Activated CD4-positive, alpha-beta T cell treated with anti-CD3 and anti-CD28 coated beads for 4 hours (primary cell): ENCODE measurements around the gene MCAT.

ENCODE experiments used
- DNase-seq, 2 donors: peaks; one replicate each; pipeline ENCODE4 v3.0.0-alpha.2; 2020

MCAT gene

DNA sequence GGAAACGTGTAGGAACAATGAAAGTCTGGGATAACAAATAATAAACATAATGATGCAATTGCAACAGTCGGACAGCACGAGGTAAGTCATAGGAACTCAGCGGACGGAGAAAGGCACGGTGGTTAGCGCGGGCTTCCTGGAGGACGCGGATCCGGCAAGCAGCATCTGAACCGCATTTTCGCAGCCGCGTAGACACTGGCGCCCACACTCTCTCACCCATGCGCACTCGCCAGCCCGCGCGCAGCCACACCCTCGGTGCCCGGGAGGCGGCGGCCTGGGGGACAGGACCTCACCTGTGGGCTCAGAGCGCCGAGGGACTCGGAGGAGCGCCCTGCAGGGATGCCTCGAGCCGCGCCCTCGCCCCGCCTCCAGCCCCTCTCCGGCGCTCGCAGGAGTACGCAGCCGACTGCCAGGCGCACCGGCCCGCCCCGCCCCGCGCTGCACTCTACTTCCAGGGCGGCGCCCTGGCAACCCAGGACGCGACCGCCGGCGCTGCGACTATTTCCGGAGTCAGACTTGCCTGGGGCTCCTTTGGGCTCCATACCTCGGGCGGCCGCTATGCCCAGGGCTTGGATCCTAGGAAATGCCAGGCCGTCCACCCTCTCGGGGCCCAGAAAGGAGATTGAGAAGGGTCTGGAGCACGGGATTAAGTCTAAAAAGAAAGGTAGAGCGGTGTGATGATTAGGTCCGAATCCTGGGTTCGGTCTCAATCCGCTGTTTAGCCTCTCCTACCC, 54.0 kb downstream of the MCAT start, which contains the start of gene TTLL1:
TTLL1 (minus strand) TSS at position 408 of the 734 bp plus-strand sequence. CDS start 13,805 bp downstream, outside the sequence.
- peak; percentile 82 to 84 for DNase-seq

DNA sequence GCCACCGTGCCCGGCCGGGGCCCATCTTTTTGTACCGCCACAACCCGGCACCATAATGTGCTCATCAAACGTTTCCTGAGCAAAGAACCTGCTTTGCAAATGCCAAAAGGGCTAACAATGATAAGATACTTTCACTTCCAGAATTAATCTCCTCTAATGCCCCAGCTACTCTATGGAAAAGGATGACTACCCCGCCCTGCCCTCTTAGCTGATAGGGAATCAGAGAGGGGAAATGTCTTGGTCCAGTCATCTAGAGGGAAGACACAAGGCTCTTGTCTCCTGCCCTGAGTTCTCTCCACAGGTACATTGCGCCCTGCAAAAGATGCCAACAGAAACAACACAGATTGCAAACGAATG, 54.6 kb downstream of the MCAT start:
- no peak for DNase-seq

DNA sequence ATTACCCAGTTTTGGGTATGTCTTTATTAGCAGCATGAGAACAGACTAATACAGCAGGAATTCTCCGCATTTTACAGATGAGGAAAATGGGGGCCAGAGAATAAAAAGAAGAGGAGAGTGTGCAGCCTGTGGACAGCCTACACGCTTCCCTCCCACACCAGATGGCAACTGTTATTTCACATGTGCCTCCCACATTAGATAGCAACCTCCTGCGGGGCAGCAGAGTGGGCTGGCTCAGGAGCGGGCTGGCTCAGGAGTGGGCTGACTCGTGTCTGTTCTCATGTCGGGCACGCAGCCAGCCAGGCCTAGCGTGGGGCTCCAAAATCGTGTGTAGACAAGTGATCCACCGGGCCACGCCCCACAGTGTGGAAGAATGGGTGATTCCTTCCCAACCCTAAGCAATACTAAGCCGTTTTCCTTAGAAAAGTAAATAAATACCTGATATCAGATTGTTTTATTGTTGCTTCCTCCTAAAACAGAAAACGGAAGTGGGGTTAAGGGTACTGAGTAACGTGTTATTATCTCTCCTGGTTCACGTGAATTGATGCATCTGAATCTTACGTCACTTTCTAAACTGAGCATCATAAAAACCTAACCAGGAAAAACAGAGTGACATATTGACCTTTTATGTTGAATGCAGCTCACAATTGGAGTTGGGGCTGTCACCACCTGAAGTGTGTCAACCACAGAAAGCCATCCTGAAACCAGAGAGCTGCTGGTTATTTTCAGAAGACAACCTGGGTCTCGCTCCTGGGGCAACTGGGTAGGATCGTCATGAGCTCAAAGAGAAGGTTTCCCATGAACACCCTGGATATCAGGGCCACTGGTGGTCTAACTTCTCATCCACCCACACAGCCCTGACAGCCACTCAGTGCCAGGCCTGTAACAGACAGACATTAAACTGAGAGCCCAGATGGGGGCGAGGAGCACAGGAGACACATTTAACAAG, 57.3 kb downstream of the MCAT start:
- DNase-seq: no peak
